Uterus (tissue), 4 donors: ENCODE measurements around the gene GATD1. TPM values are rescaled to one million over a fixed set of nuclear protein-coding genes. Genes with fewer than 3 reads are reported as not detected.

ENCODE experiments used
- DNase-seq, 2 donors: peaks; one replicate each; pipeline ENCODE4 v3.0.0-alpha.2; 2019 to 2020
- H3K27ac ChIP-seq, 2 donors: fragments of 200-600 bp; sonication (generic); 1 replicate in 1 of 2; 2 replicates in 1 of 2; pipeline ENCODE4 v1.5.1; 2016 to 2018
- H3K27me3 ChIP-seq, 2 donors: fragments of 200-600 bp; sonication (generic); one replicate each; pipeline ENCODE4 v1.5.1; 2018 to 2019; ENCODE audit warnings: control low read depth in 1 of 2
- H3K36me3 ChIP-seq, 2 donors: fragments of 200-600 bp; sonication (generic); one replicate each; pipeline ENCODE4 v1.5.1; 2019; ENCODE audit warnings: control low read depth in 1 of 2
- H3K4me1 ChIP-seq, 2 donors: fragments of 200-600 bp; sonication (generic); one replicate each; pipeline ENCODE4 v1.5.1; 2018 to 2019; ENCODE audit warnings: control low read depth in 1 of 2
- H3K4me3 ChIP-seq, 2 donors: fragments of 200-600 bp; sonication (generic); 1 replicate in 1 of 2; 2 replicates in 1 of 2; pipeline ENCODE4 v1.5.1; 2018 to 2019; ENCODE audit warnings: mild to moderate bottlenecking in 1 of 2
- H3K9me3 ChIP-seq, 2 donors: fragments of 200-600 bp; sonication (generic); one replicate each; pipeline ENCODE4 v1.5.1; 2019; ENCODE audit warnings: control low read depth in 1 of 2
- CTCF ChIP-seq, 4 experiments: fragments of 200-600 bp in 2 of 4; fragments of 450-650 bp in 2 of 4; sonication (generic) in 2 of 4; IDR thresholded peaks; one replicate each; pipeline ENCODE4 v1.5.1; 2016 to 2019; ENCODE audit warnings: antibody characterized with exemption in 4 of 4, mild to moderate bottlenecking in 2 of 4, moderate library complexity in 1 of 4
- POLR2A ChIP-seq, 2 donors: fragments of 450-650 bp; IDR thresholded peaks; one replicate each; pipeline ENCODE4 v1.6.1; 2016; ENCODE audit warnings: antibody characterized with exemption in 2 of 2, mild to moderate bottlenecking in 1 of 2, moderate library complexity in 1 of 2
- intact Hi-C: fragments of 100-400 bp; cut with DNase I; formaldehyde crosslinking; loops from one replicate; pipeline ENCODE4 v1.15.1; 2023; ENCODE audit warnings: low total_unique reads
- total RNA-seq, 4 donors: library from RNA; depleted of rRNA in 3 of 4; stranded (reverse); fragments of >200 nt in 3 of 4; gene quantifications; one replicate each; pipeline versions ENCODE4 v1.1.0 to v1.2.4, GENCODE V29; 2014 to 2023
- donor health status: DM: yes; HTN: yes; CAD: no.

The GATD1 gene
- total RNA-seq, 4 donors from 2014 or later: 11.8 to 81.1 (median 29.3) TPM

GRCh38 chr11:749731-750130, 27.6 kb downstream of the GATD1 start:
- H3K4me3 ChIP-seq: no peak overlapping the region
- H3K27ac ChIP-seq: no peak overlapping the region
- no peaks in the 10 kb centered on the region for H3K27me3 ChIP-seq
- TF ChIP-seq POLR2A (IDR thresholded peaks at IDR 0.05) (no peak), CTCF (IDR thresholded peaks at IDR 0.05) (no peak)
- intact Hi-C loops: no loop called here
- no peaks in the 10 kb centered on the region for H3K36me3 ChIP-seq
- no peaks in the 10 kb centered on the region for H3K9me3 ChIP-seq
- no peaks in the 10 kb centered on the region for H3K4me1 ChIP-seq
- DNase-seq: no peak

GRCh38 chr11:748007-748359, 29.3 kb downstream of the GATD1 start:
- Histone ChIP-seq H3K9me3 (no peaks in the 10 kb centered on the region), H3K27me3 (no peaks in the 10 kb centered on the region), H3K27ac (peak overlapping the region; percentile 59 to 74), H3K4me3 (peak overlapping the region; percentile 48 to 62), H3K4me1 (no peaks in the 10 kb centered on the region), H3K36me3 (no peaks in the 10 kb centered on the region)
- DNase-seq: no peak
- intact Hi-C loops: no loop called here
- no peak for TF ChIP-seq CTCF (IDR thresholded peaks at IDR 0.05)

GRCh38 chr11:747158-748006, 29.9 kb downstream of the GATD1 start, which contains the start of gene TALDO1:
TSS of gene TALDO1 (plus strand) at chr11:747464. CDS start at chr11:747482, 18 bp downstream.
- Histone ChIP-seq H3K4me3 (peak within 1 kb of the TSS; percentile 48 to 62), H3K4me1 (no peaks in the 10 kb centered on the region), H3K9me3 (no peaks in the 10 kb centered on the region), H3K27ac (peak within 1 kb of the TSS; percentile 59 to 74), H3K36me3 (no peaks in the 10 kb centered on the region), H3K27me3 (no peaks in the 10 kb centered on the region)
- intact Hi-C loops: no loop called here
- TF ChIP-seq CTCF (IDR thresholded peaks at IDR 0.05) (peak in 3 of 4 experiments; percentile 44 to 51 (median 50)), POLR2A (IDR thresholded peaks at IDR 0.05) (peak in 1 of 2 donors; percentile 75)
- peak; percentile 86 to 91 for DNase-seq

- Histone ChIP-seq H3K27ac (peak overlapping the region; percentile 47 to 74), H3K27me3 (no peaks in the 10 kb centered on the region), H3K36me3 (no peaks in the 10 kb centered on the region), H3K4me1 (no peaks in the 10 kb centered on the region), H3K4me3 (peak overlapping the region; percentile 48 to 62), H3K9me3 (no peaks in the 10 kb centered on the region)
- TF ChIP-seq CTCF (IDR thresholded peaks at IDR 0.05) (no peak), POLR2A (IDR thresholded peaks at IDR 0.05) (no peak)
- intact Hi-C loops: no loop called here
- no peak for DNase-seq
These were observed 30.8 kb downstream of the GATD1 start for GRCh38 chr11:746289-747157.

GRCh38 chr11:745428-745827, 31.9 kb downstream of the GATD1 start:
- H3K27ac ChIP-seq: no peak overlapping the region
- TF ChIP-seq CTCF (IDR thresholded peaks at IDR 0.05) (no peak), POLR2A (IDR thresholded peaks at IDR 0.05) (no peak)
- intact Hi-C loops: no loop called here

More at GRCh38 chr11:745428-745827, 31.9 kb downstream of the GATD1 start:
- DNase-seq: no peak
- Histone ChIP-seq H3K9me3 (no peaks in the 10 kb centered on the region), H3K36me3 (no peaks in the 10 kb centered on the region), H3K27me3 (no peaks in the 10 kb centered on the region), H3K4me1 (no peaks in the 10 kb centered on the region), H3K4me3 (no peak overlapping the region)
